HG03442 (cell line): ENCODE data around the gene MYL6.
"Not testable (repeated sequence)": the region's sequence is repeated elsewhere in the genome, so short reads cannot be mapped to it uniquely, and the experiment has no call there.

Source experiments
- ATAC-seq: cut with Tn5 transposase; IDR thresholded peaks from one replicate; pipeline ENCODE4 v1.9.1; 2021; ENCODE audit warnings: mild to moderate bottlenecking, moderate library complexity; ENCODE audit not compliant: unreplicated experiment

MYL6 gene

GRCh38 chr12:56158029-56158925, at the start of gene MYL6:
Gene MYL6 (plus strand): TSS chr12:56158359. CDS start chr12:56158402, 43 bp downstream.
- ATAC-seq, result peak; percentile 79

GRCh38 chr12:56110571-56110970, 47.6 kb upstream of the MYL6 start:
- ATAC-seq, result no peak

DNA sequence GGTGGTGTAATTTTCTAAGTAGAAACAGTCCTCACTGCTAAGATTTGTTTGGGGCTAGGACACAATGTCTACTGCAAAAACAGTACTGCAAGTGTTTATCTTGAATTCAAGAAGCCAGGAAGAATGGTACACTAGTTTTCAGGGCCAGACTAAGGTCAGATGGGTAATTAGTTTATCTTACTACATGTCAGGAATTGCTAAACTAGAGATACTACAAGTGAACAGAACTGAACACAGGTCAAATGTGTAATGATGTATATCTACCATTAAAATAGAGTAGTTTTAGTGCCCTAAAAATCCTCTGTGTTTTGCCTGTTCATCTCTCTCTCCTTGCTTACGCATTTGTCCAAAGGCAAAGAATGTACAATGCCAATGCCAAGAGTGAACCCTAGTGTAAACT, 44.1 kb upstream of the MYL6 start:
- no peak for ATAC-seq

- no peak for ATAC-seq
Measured at GRCh38 chr12:56115329-56115728, 42.8 kb upstream of the MYL6 start.

- ATAC-seq, result peak; percentile 36
Measured at GRCh38 chr12:56116267-56117081, 41.7 kb upstream of the MYL6 start, which contains the start of gene RPL41. Gene RPL41 (plus strand): TSS chr12:56116633.

DNA sequence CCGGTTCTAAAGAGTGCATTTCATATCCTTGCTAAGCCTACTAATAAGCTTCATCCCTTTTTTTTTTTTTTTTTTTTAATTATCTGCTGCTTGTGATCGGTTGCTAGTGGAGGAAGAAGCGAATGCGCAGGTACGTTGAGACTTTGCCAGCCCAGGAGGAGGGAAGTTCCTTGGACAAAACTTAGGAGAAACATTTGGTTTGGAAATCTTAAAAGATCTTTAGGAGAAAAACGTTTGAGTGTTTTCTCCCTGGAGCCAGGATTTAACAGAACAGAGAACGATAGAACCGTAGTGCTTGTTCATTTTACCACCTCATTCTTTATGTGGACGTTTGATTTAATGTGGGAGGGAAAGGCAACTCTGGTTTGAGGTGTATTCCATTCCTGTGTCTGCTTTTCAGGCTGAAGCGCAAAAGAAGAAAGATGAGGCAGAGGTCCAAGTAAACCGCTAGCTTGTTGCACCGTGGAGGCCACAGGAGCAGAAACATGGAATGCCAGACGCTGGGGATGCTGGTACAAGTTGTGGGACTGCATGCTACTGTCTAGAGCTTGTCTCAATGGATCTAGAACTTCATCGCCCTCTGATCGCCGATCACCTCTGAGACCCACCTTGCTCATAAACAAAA, 41.0 kb upstream of the MYL6 start:
- ATAC-seq, result not testable (repeated sequence)

DNA sequence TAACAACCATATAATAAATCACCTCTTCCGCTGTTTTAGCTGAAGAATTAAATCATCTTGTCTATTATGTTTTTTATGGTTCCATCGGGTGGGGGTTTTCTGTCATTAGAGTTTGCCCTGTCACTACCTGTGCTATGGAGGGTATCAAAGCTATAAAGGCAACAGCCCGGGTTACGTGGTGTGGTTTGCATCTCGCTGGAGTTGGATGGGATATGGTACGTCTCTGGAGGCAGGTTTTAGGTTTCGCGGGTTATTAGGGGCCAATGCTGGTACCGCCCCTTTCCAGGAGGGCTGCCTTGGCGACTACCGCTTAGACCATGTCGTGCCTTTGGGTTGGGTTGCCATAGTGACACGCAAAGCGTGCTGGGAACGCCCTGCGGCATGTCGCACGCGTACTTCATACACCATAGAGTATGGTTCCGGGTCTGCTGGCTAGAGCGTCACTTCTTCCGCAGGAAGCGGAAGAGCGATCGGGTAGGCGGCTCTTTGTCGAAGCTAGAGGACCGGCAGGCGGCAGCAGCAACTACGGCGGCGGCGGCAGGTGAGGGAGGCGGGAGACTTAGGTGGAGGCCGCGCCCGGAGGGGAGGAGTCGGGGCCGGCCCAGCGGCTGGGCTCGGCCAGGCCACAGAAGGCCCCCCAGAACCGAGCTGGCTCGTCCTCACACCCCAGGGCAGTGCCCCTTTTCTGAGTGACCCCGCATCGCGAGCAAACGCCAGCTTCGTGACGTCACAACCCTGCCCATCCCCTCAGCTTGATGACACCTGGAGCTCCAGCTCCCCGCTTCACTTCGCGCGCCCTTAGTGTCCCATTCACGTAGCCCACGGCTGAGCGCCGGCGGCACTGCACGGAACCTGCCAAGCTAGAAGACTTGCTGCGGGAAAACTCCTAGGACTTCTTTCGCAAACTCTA, 40.1 kb upstream of the MYL6 start, which contains the start of gene ZC3H10:
ZC3H10 (plus strand) TSS at position 489 of the 910 bp plus-strand sequence. CDS start 2,297 bp downstream, outside the sequence.
- peak; percentile 85 for ATAC-seq

- ATAC-seq, result no peak
Measured at GRCh38 chr12:56118688-56119357, 39.3 kb upstream of the MYL6 start.

GRCh38 chr12:56119361-56119796, 38.8 kb upstream of the MYL6 start:
- ATAC-seq, result no peak

GRCh38 chr12:56120158-56120846, 37.9 kb upstream of the MYL6 start:
- ATAC-seq, result no peak

- ATAC-seq, result no peak
Measured at GRCh38 chr12:56121204-56121870, 36.8 kb upstream of the MYL6 start.

DNA sequence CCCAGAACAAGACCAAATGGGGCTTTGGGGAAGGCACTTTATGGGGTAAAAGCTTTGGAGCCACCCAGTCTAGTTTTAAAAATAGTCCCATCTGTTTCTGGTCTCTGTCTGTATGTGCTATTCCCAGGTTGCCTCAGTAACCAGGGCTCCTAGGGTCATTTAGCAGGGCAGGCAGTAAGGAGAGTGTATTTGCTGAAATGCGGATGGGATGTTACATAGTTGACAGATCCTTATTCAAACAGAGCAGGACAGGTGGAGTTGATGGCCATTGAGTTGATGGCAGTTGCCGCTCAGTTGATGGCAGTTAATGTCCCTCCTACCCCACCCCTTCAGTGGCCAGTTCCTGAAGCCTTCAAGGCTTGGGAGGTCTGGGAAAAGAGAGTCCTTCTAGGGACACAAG, 35.5 kb upstream of the MYL6 start:
- ATAC-seq, result no peak

DNA sequence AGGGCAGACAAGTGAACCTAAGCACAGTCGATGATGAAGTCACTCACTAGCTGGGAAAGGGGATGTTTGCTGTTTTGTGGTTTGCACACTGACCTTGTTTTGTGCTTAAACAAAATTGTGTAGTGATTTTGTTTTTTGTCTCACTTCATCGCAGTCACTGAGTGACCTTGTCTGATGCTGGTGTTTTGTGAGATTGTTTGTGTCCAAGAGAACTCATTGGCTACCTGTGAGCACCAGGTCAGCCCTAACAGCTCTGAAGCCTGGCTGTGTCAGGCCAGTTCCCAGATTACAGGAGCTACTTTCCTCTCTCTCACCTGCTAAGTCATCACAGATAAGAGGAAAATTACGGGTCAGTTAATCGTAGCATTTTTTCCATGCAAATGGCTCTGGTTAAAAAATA, 34.0 kb upstream of the MYL6 start:
- ATAC-seq, result no peak

DNA sequence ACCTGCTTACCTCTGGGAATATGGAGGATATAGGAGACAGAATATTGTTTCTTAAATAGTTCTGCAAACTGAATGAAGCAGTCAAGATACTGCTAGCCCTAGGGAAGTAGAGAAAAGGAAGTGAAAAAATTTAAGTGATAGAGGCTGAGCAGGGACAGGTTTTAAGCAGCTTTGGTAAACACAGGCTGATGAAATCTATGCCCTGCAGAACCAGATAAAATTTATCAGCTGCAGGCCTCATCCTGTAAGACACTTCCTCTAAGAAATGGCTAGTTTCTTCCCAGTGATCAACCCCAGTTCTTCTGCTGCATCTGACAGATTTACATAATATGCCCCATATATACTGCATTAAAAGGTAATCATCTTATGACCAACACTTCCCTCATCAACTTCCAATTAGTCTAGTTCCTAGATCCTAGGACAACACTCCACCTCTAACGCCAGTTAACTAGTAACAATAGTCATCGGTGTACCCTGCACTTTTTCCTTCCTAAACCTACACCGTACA, 31.4 kb upstream of the MYL6 start:
- no peak for ATAC-seq

GRCh38 chr12:56127485-56127887, 30.7 kb upstream of the MYL6 start:
- ATAC-seq, result no peak

DNA sequence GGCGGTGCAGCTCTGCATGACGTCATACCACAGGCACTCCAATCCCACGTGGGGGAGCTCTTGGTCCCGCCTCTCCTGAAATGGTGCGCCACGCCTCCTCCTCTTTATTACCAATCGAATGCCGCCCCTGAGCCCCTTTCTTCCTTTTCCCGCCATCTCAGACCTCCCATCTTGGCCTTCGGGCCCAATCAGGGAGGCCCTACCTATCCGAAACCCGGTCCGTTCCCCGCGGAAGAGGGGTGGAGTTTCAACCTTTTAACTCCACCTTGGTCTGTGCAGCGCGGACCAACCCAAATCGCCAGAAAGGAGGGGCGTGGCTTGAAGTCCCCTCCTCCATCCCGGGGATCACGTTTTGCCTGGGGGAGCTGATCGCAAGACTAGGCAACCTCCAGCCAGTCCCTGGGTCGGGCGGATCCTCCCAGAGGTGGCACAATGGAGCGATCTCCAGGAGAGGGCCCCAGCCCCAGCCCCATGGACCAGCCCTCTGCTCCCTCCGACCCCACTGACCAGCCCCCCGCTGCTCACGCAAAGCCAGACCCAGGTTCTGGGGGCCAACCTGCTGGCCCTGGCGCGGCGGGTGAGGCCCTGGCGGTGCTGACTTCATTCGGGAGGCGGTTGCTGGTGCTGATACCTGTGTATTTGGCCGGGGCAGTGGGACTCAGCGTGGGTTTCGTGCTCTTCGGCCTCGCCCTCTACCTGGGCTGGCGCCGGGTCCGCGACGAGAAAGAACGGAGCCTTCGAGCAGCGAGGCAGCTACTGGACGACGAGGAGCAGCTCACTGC, 30.1 kb upstream of the MYL6 start, which contains the start of gene ESYT1:
ESYT1 (plus strand) TSS at position 380 of the 782 bp plus-strand sequence; CDS start at position 433, 53 bp downstream.
- ATAC-seq, result peak; percentile 90

DNA sequence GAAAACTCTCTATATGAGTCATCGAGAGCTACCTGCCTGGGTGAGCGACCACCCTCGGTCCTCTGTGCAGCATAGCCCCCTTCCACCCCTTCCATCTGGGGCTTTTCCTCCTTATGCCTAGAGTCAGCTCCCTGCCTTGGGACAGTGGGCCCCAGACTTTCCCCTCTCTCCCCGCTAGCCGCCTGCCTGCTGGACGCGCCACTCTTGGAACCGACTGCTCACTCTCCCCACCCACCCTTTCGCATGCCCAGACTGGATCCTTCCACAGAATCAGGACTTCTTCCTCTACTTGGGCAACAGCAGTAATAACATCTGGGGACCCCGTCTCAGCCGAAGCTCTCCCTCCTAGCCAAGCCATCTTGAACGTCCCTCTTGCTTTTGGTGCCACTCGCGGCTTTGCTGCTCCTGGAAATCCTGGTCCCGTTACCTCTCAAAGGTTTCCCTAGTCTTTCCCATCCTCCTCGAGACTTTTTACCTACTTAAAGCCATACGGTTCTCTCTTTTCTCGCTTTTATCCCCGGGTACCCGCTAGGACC, 29.4 kb upstream of the MYL6 start:
- ATAC-seq, result no peak
